Lung (tissue), 12 donors: ENCODE measurements around the gene MTUS2. TPM values are rescaled to one million over a fixed set of nuclear protein-coding genes. Genes with fewer than 3 reads are reported as not detected.

ENCODE experiments used
- ATAC-seq: fragments of 200-7000 bp; cut with Tn5 transposase; one replicate; pipeline ENCODE4 v1.9.1; 2020; ENCODE audit warnings: moderate number of reproducible peaks; ENCODE audit not compliant: insufficient read depth, low FRiP score
- DNase-seq, 3 donors: peaks; one replicate each; pipeline ENCODE4 v3.0.0-alpha.2; 2013 to 2017
- H3K27ac ChIP-seq, 2 donors: one replicate each; pipeline ENCODE4 v1.5.1; 2013; ENCODE audit warnings: mild to moderate bottlenecking in 2 of 2, moderate library complexity in 2 of 2, control low read depth in 1 of 2, inconsistent platforms in 1 of 2, low read depth in 1 of 2, low read length in 1 of 2
- H3K27me3 ChIP-seq, 3 donors: one replicate each; pipeline ENCODE4 v1.5.1; 2013; ENCODE audit warnings: low read length in 2 of 3; ENCODE audit not compliant: control insufficient read depth in 3 of 3, insufficient read depth in 3 of 3
- H3K36me3 ChIP-seq, 4 donors: one replicate each; pipeline ENCODE4 v1.5.1; 2013; ENCODE audit warnings: low read length in 4 of 4, mild to moderate bottlenecking in 1 of 4, moderate library complexity in 1 of 4; ENCODE audit not compliant: control insufficient read depth in 4 of 4, insufficient read depth in 4 of 4
- H3K4me1 ChIP-seq, 5 donors: one replicate each; pipeline ENCODE4 v1.5.1; 2013; ENCODE audit warnings: low read length in 5 of 5, mild to moderate bottlenecking in 2 of 5, moderate library complexity in 1 of 5; ENCODE audit not compliant: control insufficient read depth in 5 of 5, insufficient read depth in 5 of 5
- H3K4me3 ChIP-seq: one replicate; pipeline ENCODE4 v1.5.1; 2013; ENCODE audit warnings: mild to moderate bottlenecking, control low read depth, moderate library complexity
- H3K9ac ChIP-seq, 2 donors: one replicate each; pipeline ENCODE4 v1.5.1; 2013; ENCODE audit warnings: low read length in 2 of 2, control low read depth in 1 of 2; ENCODE audit not compliant: insufficient read depth in 1 of 2
- H3K9me3 ChIP-seq, 4 donors: one replicate each; pipeline ENCODE4 v1.5.1; 2013; ENCODE audit warnings: low read length in 3 of 4, mild to moderate bottlenecking in 1 of 4, moderate library complexity in 1 of 4; ENCODE audit not compliant: control insufficient read depth in 4 of 4, insufficient read depth in 3 of 4
- WGBS, 2 donors: extraction: QIAGEN DNeasy Blood & Tissue Kit; methylation state at CpG; one replicate each; pipeline ENCODE4 v1.1.7; 2013; 5-methylcytosine and 5-hydroxymethylcytosine counted together
- polyA plus RNA-seq, 2 donors: library from polyadenylated mRNA; stranded (reverse); fragments of 200-250 nt; gene quantifications; one replicate each; pipeline ENCODE4 v1.2.1, GENCODE V29; 2013
- total RNA-seq, 2 donors: library from RNA; depleted of rRNA in 1 of 2; stranded (reverse); fragments of >200 nt in 1 of 2; gene quantifications; one replicate each; pipeline ENCODE4 v1.2.1, GENCODE V29; 2014 to 2021
- TF ChIP-seq, protein P1 (sequence below): IDR thresholded peaks from 2 replicates; pipeline ENCODE4 v1.5.1; 2012; ENCODE audit warnings: mild to moderate bottlenecking; ENCODE audit errors: control extremely low read depth, extremely low read depth
- donor health status: control.
- donor health status: control.
- donor health status: Bipolar disorder and iron deficiency.
- donor health status: healthy.
- donor health status: DM: yes; HTN: yes; CAD: no.

The MTUS2 gene
- total and polyA plus RNA-seq, 4 donors, result 0.03 to 0.54 (median 0.08) TPM

DNA sequence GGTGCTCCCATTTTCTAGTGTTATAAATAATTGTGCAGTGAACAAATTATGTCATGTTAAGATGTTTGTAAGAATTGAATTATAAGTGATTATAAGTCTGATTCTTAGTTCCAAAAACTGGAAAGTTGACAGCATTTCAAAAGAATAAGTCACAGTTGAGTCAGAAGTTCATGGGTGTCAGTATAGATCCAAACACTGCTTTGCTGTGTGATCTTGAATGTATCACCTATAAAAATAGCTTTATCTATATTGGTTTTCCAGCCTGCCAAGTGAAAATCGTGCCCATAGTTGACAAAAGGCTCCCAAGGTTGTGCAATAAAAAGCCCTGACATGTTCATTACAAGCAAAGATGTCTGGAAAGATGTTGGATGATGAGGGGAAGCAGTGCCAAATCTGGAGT is 336.0 kb downstream of the MTUS2 start:
- H3K9ac ChIP-seq, result no peak overlapping the region
- H3K4me1 ChIP-seq, result no peaks in the 10 kb centered on the region
- H3K36me3 ChIP-seq, result no peaks in the 10 kb centered on the region
- WGBS, 2 donors, result 64 to 66% methylated on average over 1 of the region's 1 CpG
- DNase-seq (no peak), ATAC-seq (no peak)
- TF ChIP-seq, protein P1, sequence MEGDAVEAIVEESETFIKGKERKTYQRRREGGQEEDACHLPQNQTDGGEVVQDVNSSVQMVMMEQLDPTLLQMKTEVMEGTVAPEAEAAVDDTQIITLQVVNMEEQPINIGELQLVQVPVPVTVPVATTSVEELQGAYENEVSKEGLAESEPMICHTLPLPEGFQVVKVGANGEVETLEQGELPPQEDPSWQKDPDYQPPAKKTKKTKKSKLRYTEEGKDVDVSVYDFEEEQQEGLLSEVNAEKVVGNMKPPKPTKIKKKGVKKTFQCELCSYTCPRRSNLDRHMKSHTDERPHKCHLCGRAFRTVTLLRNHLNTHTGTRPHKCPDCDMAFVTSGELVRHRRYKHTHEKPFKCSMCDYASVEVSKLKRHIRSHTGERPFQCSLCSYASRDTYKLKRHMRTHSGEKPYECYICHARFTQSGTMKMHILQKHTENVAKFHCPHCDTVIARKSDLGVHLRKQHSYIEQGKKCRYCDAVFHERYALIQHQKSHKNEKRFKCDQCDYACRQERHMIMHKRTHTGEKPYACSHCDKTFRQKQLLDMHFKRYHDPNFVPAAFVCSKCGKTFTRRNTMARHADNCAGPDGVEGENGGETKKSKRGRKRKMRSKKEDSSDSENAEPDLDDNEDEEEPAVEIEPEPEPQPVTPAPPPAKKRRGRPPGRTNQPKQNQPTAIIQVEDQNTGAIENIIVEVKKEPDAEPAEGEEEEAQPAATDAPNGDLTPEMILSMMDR, result no peak
- no peak overlapping the region for H3K27ac ChIP-seq
- no peak overlapping the region for H3K4me3 ChIP-seq
- peaks cover 0 to 5% (median 0%) of the 10 kb centered on the region in 4 donors for H3K9me3 ChIP-seq
- H3K27me3 ChIP-seq, result no peaks in the 10 kb centered on the region

DNA sequence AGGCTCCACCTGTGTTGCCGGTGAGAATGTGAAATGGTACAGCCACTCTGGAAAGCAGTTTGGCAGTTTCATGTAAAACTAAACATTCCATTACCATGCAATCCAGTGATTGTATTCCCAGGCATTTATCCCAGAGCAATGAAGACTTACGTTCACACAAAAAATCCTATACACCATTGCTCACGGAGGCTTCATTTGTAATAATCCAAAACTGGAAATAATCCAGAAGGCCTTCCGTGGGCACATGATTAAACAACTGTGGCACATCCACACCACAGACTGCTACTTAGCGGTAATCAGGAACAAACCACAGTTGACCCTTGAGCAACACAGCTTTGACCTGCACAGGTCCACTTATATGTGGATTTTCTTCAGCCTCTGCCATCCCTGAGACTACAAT is 339.7 kb downstream of the MTUS2 start:
- WGBS, 2 donors, result 79 to 84% methylated on average over 5 of the region's 5 CpGs
- Histone ChIP-seq H3K9me3 (no peaks in the 10 kb centered on the region), H3K27me3 (peaks cover 0 to 2% (median 0%) of the 10 kb centered on the region in 3 donors), H3K36me3 (no peaks in the 10 kb centered on the region), H3K27ac (no peak overlapping the region), H3K4me1 (no peaks in the 10 kb centered on the region), H3K9ac (no peak overlapping the region), H3K4me3 (no peak overlapping the region)
- ATAC-seq (no peak), DNase-seq (no peak)
- TF ChIP-seq, protein P1, result no peak

DNA sequence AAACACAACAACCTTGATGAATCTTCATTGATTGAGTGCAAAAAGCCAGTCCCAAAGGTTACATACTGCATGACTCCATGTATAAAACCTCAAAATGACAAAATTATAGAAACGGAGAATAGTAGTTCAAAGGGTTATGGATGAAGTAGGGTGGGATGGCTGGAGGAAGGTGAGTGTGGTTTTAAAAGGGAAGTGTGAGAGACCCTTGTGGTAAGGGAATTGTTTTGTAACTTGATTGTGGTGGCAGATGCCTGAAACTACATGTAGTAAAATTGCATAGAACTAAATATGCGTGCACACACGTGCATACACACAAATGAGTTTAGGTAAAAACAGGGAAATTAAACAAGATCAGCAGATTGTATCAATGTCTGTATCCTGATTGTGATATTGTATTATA is 340.7 kb downstream of the MTUS2 start:
- no peak for ATAC-seq

More for the DNA sequence above, 340.7 kb downstream of the MTUS2 start:
- Histone ChIP-seq H3K36me3 (no peaks in the 10 kb centered on the region), H3K4me3 (no peak overlapping the region), H3K9ac (no peak overlapping the region), H3K27ac (no peak overlapping the region), H3K4me1 (no peaks in the 10 kb centered on the region), H3K27me3 (peaks cover 0 to 2% (median 0%) of the 10 kb centered on the region in 3 donors), H3K9me3 (no peaks in the 10 kb centered on the region)
- TF ChIP-seq, protein P1, result no peak
- WGBS, 2 donors, result 38 to 56% methylated on average over 3 of the region's 3 CpGs
- no peak for DNase-seq
